Right kidney (tissue), 1 donor: ENCODE measurements around the gene NDUFB5.

Experiments
- DNase-seq: peaks from one replicate; pipeline ENCODE4 v3.0.0-alpha.2; 2016

The NDUFB5 gene

DNA sequence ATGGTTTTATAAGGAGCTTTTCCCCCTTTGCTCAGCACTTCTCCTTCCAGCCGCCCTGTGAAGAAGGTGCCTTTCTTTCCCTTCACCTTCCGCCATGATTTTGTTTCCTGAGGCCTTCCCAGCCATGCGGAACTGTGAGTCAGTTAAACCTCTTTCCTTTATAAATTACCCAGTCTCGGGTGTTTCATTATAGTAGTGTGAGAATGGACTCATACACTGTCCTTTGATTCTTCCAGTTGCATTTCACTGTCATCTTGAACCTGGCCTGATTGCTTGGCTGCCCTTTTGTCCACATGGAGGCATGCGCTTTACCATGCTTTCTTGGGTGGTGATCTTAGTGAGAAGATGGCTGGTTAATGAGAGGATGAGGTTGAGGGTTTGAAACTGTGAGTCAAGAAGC, 71.5 kb downstream of the NDUFB5 start:
- no peak for DNase-seq
